HG02943 (cell line): ENCODE results near the gene NPC1.

Experiments
- ATAC-seq: cut with Tn5 transposase; IDR thresholded peaks from one replicate; pipeline ENCODE4 v1.9.1; 2021; ENCODE audit warnings: mild to moderate bottlenecking, low read depth, moderate library complexity; ENCODE audit not compliant: unreplicated experiment

The NPC1 gene

GRCh38 chr18:23612434-23613090 is 26.3 kb upstream of the NPC1 start:
- no peak for ATAC-seq

GRCh38 chr18:23609390-23610023 is 23.2 kb upstream of the NPC1 start:
- ATAC-seq: no peak

GRCh38 chr18:23608211-23608610 is 21.9 kb upstream of the NPC1 start:
- no peak for ATAC-seq

- ATAC-seq: no peak
Measured at GRCh38 chr18:23605941-23606340, 19.6 kb upstream of the NPC1 start.

GRCh38 chr18:23599809-23600208 is 13.5 kb upstream of the NPC1 start:
- ATAC-seq: no peak

- no peak for ATAC-seq
Measured at GRCh38 chr18:23596183-23596582, 9.9 kb upstream of the NPC1 start.

GRCh38 chr18:23595591-23595990 is 9.3 kb upstream of the NPC1 start:
- ATAC-seq: no peak

- ATAC-seq: no peak
Measured at GRCh38 chr18:23593720-23594119, 7.4 kb upstream of the NPC1 start.

- ATAC-seq: no peak
Measured at GRCh38 chr18:23592911-23593310, 6.6 kb upstream of the NPC1 start.

- no peak for ATAC-seq
Measured at GRCh38 chr18:23591011-23591410, 4.7 kb upstream of the NPC1 start.

GRCh38 chr18:23588836-23589560 is 2.7 kb upstream of the NPC1 start:
- no peak for ATAC-seq

- no peak for ATAC-seq
Measured at GRCh38 chr18:23587220-23587642, 925 bp upstream of the NPC1 start.

- no peak for ATAC-seq
Measured at GRCh38 chr18:23585897-23586248, 433 bp downstream of the NPC1 start.

GRCh38 chr18:23585007-23585871 is 1.1 kb downstream of the NPC1 start:
- ATAC-seq: no peak

GRCh38 chr18:23584019-23584983 is 2.0 kb downstream of the NPC1 start:
- ATAC-seq: no peak

- no peak for ATAC-seq
Measured at GRCh38 chr18:23583071-23583865, 3.0 kb downstream of the NPC1 start.

GRCh38 chr18:23580677-23581367 is 5.5 kb downstream of the NPC1 start:
- no peak for ATAC-seq

- ATAC-seq: no peak
Measured at GRCh38 chr18:23578891-23579653, 7.2 kb downstream of the NPC1 start.
